ENCODE results near the gene DYSF.

DYSF gene

DNA sequence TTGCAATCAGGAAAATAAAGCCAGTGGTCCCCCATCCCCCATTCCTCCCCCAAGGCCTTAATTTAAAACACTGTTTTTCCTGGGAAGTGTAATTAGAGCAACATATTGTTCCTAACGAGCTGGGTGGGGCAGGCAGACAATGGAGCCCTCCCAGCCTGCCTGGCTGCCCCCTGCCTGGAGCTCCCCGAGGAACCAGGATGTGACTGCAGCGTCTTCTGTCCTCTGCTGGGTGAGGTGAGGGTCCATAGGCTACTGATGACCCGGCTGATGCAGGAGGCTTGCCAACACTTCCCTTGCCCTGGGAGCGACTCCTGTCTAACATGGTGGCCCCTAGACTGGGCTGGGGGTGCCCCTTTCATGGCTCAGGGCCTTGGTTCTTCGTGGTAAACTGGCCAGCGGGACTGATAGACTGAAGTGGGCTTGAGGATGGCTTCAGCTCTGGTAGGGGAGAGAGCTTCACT, 152.4 kb downstream of the DYSF start:
- peak; percentile 8 for DNase-seq

DNA sequence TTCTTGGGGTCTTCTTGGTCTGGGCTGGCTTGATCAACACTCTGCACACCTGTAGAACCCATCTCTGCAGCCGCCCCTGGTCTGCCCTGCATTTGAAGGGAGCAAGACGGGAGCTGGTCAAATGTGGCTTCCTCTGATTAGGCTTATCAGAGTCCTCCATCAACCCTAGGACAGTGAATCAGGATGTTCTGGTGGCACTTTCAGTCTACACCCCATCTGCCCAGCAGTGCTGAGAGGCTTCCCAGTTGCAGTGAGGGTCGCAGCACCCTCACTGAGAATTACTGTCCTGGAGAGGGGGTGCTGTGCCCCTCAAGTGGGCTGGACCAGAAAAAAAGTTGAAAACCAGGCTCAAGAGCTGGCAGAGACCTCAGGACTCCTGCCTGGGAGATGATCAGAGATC, 152.9 kb downstream of the DYSF start:
- no peak for DNase-seq

DNA sequence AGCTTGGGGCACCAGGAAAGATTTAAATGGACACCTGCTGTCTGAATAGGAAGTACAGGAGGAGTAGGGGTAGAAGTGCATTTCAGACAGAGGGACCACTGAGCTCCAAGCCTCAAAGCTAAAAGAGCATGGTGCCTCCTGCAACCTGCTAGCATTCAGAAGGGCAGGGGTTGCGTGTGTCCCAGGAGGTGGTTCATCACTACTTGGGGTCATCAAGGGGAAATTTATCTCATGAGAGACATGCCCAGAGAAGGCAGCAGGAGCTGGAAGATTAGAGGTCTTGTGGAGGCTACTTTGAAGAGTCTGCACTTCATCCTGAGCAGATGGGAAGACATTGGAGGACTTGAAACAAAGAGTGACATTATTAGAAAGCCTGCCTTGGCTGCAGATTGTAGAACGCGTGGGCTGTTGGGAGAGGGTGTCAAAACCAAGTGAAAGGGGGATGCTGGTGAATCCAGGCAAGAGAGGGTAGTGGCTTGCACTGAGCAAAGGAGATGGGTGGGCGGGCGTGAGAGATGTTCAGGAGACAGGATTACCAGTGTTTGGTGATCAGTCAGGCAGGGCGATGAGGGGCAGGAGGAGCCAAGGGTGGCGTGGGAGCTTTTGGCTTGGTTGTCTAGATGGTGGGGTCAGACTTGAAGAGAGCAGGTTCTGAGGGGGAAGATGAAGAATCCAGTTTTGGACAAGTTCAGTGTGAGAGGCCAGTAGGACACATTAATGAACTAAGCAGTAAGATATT, 154.0 kb downstream of the DYSF start:
- DNase-seq: no peak

DNA sequence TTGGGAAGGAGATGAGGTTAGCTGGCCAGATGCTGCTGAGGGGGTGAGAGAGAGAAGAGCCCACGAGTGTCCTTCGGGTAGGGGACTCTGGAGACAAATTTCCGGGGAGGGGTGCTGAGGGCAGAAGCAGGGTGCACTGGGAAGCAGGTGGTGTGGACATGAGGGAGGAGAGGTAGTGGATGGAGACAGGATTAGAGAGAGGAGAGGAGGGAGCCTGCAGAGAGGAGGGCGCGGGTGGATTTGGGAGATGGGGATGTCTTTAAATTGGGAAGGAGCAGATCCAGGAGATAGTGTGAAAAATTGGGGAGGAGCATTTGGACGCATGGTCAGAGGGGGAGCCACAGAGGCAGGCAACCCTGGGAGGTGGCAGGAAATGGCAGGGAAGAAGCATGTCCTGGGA, 154.7 kb downstream of the DYSF start:
- peak; percentile 3 for DNase-seq

DNA sequence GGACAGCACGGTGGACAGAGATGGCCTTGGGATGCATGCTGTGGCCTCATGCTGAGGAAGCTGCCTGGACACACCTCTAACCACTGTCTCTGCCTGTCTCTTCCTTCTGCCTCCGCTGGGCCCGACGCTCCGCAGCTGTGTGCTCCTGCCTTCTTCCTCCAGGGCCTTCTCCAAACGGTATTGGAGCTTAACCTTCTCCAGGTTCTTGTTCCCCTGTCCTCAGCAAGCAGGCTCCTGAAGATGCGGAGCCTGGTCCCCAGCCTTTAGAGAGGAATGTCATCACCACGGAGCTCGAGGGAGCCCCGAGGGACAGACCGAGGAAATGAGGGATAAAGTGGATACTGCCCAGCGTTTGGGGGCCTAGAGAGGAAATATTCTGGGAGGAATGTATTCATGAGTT, 155.1 kb downstream of the DYSF start:
- DNase-seq: peak; percentile 3

DNA sequence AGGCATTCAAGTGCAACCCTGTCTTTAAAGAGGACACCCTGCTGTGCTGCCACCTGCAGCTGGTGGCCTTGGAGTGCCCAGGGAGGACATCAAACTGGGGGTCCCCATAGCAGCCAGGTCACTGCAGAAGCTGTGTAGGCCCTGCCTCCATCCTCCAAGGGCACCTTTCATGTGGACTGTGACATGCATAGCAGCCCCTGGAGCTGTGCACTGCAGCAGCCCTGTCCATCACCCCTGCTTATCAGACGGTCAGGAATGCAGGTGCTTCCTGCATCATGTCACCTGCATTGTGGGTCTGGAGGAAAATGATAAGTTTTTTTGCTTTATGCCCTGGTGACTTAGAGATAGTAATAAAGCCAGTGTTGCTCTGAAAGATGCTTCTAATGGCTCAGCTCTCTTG, 155.7 kb downstream of the DYSF start:
- peak; percentile 16 for DNase-seq

DNA sequence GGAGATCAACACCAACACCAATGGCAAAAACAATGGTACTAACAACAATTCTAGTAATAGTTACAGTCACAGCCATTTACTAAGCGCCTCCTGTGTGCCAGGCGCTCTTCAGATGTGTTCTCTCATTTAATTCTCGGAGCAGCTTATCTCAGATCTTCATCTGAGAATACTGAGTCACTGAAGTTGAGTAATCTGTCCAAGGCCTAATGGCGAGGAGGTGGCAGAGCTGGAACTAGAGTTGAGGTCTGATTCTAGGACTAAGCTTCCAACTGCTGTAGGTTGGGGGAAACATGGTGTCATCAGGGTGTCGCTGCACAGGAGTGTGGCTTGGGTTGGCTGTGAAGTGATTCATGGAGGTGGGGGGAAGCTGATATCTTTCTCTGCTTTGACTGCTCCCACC, 156.1 kb downstream of the DYSF start:
- DNase-seq: peak; percentile 16

DNA sequence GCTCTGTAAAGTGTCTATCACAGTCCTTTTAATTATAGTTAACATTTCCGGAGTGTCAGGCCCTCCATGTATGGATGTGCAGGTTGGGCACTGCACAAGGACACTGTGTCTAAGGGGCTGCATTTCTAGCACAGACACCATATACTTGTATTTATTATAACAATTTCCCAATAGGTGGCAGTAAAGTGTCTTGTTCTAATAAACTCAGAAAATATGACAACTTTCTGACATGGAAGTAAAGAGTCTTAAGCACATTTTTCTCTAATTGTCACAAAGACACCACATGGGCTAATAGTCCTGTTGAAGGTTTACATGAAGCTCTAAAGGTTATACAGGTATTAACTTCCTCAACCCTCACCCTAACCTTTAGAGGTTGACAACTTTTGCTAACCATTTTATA, 156.6 kb downstream of the DYSF start:
- DNase-seq: no peak

DNA sequence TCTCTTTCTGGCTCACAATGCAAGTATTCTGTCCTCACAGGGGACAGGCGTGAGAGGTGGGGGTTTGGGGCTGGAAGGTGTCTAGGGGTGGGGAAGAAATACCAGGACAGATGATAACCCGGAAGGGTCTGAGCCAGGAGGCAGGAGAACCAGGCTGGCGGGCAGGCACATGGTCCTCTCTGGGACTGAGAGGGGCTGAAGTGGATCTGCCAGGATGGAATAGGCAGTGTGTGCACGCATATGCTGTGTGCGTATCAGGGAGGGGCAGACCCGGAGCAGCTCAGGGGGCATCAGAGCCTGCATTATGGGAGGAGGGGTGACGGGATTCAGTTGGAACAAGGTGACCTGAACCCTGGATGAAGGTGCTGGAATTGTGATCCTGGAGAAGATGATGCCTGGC, 157.3 kb downstream of the DYSF start:
- peak; percentile 21 for DNase-seq

DNA sequence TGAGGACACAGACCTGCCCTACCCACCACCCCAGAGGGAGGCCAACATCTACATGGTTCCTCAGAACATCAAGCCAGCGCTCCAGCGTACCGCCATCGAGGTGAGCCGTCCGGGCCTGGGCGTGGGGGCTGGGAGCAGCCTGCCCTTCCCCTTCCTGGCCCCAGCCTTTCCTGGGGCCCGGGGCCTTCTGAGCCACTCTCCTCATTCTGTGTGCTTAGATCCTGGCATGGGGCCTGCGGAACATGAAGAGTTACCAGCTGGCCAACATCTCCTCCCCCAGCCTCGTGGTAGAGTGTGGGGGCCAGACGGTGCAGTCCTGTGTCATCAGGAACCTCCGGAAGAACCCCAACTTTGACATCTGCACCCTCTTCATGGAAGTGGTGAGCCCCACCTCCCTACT, 157.9 kb downstream of the DYSF start:
- peak; percentile 19 for DNase-seq

DNA sequence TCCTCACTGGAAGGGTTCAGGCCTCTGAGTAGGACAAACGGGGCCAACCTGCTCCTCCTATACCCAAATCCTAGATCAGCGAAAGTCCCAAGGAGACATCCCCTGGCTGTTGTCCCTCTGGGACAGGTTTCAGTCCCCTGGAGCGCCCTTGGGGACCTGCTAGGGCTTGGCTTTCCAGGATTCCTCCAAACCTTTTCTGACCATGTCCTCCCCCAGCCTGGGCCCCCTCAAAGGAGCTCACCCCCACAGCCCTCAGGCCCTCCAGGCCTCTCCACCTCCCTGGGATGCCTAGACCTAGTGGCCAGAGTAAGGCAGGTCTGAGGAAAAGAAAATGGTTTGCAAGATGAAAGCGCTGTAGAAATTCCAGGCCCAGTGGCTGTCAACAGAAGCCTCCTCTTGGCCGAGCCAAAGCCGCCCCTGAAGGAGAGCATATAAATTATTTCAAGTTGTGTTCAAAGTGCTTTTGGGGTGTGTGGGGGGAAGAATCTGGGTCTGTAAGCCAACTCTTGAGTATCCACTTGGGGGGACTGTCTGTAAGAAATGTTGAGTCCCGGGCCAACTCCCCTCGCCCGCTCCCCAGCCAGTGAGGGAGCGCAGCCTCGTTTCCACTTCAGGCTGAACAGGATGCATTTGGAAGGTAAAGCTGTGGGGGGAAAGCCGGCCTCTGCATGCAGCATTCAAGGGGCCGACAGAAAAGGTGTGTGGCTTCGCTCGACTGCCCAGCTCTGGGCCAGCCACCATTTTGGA, 158.6 kb downstream of the DYSF start:
- peak; percentile 12 for DNase-seq

DNA sequence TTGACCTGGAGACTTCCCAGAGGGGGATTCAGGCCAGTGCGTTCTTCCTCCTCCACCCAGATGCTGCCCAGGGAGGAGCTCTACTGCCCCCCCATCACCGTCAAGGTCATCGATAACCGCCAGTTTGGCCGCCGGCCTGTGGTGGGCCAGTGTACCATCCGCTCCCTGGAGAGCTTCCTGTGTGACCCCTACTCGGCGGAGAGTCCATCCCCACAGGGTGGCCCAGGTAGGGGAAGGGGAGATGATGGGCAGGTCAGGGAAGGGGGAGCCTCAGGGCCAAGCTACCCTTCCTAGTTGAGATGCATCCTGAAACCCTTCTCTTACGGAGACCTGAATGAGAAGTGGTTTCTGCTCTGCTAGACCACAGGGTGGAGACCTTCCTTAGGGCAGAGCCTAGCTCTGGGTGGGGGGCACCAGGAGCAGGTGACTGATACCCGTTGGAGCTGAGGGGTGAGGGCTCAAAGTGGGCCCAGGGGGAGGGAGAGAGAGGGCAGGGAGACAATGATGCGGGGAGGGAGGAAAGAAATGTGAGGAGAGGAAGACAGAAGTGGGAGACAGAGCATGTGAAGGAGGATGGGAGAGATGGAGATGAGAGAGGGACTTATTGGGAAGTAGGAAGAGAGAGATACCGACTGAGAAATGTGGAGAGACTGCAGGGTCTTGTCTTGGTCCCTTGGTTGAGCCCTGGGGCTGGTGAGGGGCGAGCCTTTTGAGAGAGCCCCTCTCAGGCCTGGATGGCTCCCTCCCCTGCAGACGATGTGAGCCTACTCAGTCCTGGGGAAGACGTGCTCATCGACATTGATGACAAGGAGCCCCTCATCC, 159.4 kb downstream of the DYSF start:
- DNase-seq: peak; percentile 14

DNA sequence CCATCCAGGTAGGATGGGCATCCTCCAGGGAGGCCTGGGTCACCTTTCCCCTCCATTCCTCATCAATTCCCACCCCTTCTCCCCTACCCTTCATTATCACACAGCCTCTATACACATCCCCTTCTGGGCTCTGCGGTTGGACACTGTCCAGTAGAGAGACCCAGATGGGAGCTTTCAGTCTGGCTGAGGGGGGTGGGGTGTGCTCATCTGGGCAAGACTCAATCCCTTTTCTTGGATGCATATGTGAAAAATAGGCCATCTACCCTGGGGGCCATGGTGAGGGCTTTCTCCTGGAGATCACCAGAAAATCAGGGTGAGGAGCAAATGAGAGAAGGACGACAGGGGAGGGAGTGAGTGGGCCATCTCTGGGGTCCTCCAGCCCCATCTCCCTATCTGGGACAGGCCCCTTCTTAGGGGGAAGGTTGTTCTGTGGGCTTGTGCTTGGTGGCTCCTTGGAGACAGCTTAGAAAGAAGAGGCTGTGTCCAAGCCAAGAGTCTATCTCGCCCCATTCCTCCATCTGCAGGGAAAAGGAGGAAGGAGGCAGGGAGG, 160.1 kb downstream of the DYSF start:
- peak; percentile 22 for DNase-seq

DNA sequence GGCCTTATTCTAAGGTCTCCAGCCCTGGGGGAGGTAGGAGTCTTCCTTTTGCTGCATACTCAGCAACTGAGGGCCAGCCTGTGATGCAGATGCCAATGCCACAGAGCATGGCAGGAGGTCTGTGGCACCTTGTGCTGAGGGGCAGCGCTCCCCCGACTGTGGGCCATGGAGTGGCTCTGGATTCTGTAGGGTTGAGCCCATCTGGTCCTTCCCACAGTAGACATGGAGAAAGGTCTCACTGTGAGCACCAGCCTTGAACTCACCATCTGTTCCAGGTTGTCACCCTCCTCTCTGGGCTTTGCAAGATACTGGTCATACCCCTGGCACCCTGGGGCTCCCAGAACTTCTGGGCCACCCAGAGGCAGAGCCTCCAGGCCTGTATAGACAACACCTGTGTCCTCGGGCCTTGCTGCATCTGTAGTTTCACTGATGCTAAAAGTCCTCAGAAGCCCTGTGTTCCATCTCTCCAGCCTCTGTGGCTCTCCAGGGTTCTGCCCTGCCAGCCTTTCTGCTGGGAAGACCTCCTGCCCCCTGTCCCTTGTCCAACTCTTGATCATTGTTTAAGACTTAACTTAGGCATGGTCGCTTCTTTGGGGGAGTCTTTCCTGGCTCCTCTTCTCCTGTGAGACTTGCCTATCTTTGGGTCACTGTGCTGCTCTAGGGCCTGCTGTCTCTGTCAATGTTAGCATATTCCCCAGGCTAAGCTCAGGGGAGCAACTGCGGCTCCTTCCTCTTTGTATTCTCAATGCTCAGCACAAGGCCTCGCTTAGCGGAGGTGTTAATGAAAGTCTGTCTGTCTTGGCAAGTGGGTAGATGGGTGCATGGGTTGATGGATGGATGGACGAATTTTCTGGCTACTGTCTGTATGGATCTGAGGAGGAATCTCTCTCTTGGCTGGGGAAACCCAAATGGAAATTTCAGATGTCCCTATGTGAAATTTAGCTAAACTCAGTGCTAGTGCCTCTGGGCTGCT, 160.9 kb downstream of the DYSF start:
- DNase-seq: peak; percentile 9

DNA sequence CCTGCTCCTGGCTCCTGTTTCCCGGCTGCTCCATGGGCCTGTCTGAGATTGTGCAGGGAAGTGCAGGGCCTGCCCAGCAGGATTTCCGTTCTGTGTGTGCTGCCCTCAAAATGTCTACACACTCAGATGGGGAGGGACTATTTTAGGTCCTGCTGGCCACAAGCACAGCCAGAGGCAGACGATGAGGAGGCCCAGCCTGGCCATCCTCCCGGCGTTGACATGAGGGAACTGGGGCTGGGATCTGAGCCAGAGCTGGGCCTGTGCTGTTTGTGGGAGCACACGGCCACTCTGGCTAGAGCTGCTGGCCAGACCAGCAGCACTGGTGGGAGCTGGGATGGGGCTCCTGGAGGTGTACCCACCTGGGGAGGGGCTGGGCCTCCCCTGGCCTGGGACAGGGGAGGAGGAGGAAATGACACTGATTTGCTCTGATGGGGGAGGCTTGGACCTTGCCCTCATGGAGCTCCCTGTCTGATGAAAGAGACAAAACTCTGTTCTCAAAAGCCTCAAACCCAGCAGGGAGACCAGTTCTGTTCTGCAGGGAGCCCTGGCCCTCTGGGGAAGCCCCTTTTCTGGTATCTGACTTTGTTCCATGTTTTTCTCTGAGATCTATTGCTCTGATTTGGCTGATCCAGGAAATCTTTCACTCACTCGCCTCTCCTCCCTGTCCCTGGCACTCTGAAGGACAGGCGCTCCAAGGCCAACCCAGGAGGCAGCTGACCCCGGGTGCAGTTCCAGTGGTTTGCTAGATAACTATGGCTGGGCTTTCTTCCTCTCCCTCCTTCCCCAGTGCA, 161.8 kb downstream of the DYSF start:
- peak; percentile 4 for DNase-seq

DNA sequence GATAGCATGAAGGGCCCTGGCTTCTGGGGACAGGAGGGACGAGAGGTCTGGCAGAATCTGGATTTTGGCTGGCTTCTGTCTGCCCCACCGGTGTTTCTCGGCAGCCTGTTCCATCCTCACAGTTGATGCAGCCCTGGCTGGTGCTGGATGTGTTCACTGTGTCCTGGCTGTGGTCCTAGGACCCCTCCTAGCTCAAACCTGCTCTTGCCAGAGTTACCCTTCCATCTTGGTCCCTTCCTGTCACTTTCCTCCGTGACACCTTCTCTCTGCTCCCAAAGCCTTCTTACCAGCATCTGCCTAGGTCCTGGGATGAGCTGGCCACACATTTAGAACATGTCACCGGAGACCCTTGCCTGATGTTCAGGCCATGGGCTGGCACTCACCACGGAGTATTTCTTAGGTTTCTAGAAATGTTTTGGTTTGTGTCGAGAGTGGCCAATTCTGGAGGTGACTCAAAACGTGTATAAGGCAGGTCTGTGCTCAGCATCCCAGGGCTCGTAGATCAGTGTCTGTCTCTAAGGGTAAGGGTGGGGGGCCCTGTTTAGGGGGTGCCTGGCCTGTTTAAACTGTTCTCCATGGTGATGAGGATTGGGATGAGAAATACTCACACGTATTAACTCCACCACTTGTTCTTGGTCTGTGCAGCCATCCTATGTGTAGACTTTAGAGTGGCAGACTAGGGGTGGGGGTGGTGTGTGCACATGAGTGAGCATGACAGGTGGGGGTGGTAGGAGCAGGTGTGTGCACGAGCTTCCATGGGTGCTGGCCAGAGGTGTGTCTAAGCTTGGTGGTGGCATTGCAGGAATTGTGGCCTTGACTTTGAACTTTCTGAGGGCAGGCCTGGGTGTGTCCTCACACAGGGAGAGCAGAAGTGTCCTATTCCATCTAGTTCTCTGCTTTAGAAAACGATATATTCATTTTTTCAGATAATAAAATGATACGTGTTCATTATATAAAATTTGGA, 162.7 kb downstream of the DYSF start:
- no peak for DNase-seq

DNA sequence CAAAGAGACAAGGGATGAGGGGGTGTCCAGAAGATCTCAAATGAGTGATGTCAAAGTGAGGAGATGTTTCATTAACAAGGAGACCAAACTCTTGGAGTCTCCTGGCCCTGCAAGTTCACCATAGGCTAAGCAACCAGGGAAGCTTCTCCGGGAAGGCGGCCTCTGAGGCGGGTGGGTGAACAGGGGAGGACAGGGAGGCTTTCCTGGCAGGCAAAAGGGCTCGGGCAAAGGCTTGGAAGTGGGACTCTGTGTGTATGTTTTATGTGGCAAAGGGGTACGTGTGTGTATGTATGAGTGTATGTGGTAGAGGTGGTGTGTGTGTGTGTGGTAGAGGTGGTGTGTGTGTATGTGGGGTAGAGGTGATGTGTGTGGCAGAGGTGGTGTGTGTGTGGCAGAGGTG, 163.9 kb downstream of the DYSF start:
- no peak for DNase-seq

DNA sequence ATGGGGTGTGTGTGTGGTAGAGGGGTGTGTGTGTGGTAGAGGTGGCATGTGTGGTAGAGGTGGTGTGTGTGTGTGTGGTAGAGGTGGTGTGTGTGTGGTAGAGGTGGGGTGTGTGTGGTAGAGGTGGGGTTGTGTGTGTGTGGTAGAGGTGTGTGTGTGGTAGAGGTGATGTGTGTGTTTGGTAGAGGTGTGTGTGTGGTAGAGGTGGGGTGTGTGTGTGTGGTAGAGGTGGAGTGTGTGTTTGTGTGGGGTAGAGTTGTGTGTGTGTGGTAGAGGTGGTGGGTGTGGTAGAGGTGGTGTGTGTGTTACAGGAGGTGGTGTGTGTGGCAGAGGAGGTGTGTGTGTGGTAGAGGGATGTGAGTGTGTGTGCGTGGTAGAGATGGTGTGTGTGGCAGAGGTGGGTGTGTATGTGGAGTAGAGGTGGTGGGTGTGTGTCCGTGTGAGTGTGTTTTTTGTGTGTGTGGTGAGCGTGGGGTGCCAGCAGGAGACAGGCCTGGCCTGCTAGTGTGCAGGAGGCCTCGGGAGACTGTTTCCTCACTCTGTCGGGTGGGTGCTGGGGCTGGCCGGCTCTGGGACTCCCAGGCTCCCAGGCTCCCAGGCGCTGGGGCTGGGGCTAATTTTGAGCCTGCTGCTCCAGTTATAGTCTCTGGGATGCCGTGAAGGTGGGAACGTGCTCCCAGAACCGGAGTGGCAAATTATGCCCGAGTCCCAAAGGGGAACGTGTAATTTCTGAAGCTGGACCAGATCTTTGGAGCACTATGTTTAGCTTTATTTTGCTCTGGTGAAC, 165.2 kb downstream of the DYSF start:
- no peak for DNase-seq

DNA sequence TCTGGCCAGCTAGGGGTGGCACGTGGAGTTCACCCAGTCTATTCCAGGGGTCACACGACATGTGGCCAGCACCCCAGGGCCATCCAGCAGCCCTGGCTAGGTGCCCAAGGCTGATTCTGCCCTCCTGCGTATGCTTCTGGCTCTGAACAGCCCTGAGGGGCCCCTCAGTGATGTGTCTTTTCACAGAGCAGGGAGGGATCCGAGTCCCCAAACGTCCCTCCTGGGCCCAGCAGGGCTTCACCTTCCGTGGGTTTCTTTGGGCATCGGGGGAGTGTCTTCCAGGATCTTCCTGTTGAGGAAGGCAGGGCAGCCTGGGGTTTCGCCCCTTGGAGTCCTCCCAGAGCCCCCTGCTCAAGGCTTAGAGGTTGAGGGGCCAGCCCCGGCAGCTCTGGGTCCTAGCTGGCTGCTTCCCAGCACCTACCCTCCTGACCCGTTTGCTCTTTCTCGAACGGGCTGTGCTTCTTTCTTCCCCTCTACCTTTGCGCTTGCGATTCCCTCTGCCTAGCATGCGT, 165.9 kb downstream of the DYSF start:
- DNase-seq: no peak
